Epithelial cell of esophagus (primary cell): ENCODE measurements around the gene ADARB2.

Source experiments
- DNase-seq: peaks from one replicate; pipeline ENCODE4 v3.0.0; 2010; ENCODE audit warnings: low read depth
- H3K4me3 ChIP-seq: 2 replicates; pipeline ENCODE4 v1.5.1; 2011; ENCODE audit warnings: mild to moderate bottlenecking, low read length, control low read depth
- CTCF ChIP-seq: IDR thresholded peaks from 2 replicates; pipeline ENCODE4 v1.5.1; 2011; ENCODE audit warnings: low read depth, mild to moderate bottlenecking, low read length, control low read depth, inconsistent platforms; ENCODE audit not compliant: insufficient read depth; ENCODE audit errors: missing control alignments

ADARB2 gene

GRCh38 chr10:1408651-1409367 is 328.5 kb downstream of the ADARB2 start:
- no peak for DNase-seq
- no peak for TF ChIP-seq CTCF
- H3K4me3 ChIP-seq, result no peak overlapping the region

DNA sequence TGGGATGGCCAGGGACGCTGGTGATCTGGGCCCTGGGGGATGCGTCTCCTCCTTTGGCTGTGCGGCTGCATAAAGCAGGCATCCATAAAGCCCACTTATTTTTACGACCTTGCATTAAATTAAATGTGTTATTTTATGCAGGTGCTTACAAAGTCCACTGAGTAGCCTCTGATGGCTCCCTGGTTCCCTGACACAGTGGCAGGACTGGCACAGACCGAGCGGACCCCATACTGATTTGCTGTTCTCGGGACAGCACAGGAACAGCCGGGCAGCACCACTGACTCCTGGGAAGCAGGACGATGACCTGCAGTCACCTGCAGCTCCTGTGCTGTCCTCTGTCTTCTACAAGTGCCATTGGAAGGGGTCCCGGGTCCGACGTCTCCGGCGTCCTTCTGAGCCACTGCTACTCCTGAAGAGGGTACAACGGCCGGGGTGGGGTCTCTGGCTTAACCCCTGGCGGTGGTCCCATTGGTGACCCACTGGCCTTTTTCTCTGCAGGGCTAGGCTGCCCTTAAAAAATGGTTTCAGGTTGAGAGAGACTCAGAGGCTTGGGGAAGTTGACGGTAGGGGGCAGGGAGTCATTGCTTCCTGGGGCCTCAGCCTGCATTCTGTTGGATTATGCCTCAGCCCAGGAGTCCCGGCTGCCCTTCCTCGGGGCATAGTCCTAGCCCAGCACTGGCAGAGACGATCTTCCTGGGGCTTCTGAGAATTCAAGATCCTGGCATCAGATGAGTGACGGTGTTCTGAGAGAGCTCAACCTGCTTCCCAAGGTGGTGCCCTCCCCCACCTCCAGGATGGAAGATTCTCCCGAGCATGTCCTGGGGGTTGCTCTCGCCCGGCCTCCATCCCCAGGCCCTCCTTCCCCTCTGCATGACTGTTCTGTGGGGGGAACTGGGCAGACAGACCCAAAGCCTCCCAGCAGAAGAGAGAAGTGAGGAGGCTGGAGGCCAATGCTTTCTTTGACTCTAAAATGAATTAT is 330.1 kb downstream of the ADARB2 start:
- no peak for DNase-seq
- no peak for TF ChIP-seq CTCF
- H3K4me3 ChIP-seq, result no peak overlapping the region

- no peak for DNase-seq
- TF ChIP-seq CTCF, result no peak
- H3K4me3 ChIP-seq, result no peak overlapping the region
Measured at GRCh38 chr10:1406132-1406966, 331.0 kb downstream of the ADARB2 start.

DNA sequence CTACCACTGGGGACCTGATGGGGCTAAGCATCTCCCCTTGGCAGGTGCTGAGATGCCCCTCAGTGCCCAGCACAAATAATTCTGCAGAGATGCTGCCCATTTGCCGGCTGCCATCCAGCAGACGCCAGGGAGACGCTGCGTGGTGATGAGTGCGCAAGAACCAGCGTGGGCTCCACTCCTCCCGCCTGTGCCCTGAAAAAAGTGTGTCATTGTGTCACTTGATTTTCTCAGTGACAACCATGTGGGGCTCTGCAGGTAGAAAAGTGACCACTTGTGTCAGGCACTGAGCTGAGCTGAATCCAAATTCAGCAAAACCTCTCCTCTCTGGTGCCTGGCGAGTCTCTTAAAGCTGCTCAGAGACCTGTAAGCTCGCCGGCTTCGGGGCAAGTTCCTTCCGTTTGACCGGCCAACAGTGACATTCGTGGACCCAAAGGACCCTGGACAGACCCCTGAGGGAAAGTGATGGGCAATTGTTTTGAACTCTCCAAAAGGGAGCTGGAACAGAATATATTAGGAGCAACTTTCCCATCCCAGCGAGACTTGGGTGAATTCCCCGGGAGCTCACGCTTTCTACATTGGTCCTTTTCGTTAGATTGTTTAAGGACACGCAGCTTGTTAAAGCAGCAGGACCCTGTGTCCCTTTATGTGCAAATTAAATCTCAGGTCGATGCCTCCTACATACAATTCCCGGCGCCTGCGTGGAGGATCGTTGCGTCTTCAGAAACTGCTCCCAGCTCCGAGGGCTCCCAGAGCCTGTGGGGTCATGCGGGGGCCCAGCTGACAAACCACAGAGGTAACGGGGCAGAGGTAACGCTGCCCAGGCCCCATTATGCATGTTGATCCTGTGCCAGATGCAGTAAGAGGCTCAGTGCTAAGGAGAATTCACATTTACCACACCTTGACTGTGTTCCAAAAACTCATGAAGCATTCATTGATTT is 332.7 kb downstream of the ADARB2 start:
- DNase-seq, result no peak
- no peak overlapping the region for H3K4me3 ChIP-seq
- no peak for TF ChIP-seq CTCF

DNA sequence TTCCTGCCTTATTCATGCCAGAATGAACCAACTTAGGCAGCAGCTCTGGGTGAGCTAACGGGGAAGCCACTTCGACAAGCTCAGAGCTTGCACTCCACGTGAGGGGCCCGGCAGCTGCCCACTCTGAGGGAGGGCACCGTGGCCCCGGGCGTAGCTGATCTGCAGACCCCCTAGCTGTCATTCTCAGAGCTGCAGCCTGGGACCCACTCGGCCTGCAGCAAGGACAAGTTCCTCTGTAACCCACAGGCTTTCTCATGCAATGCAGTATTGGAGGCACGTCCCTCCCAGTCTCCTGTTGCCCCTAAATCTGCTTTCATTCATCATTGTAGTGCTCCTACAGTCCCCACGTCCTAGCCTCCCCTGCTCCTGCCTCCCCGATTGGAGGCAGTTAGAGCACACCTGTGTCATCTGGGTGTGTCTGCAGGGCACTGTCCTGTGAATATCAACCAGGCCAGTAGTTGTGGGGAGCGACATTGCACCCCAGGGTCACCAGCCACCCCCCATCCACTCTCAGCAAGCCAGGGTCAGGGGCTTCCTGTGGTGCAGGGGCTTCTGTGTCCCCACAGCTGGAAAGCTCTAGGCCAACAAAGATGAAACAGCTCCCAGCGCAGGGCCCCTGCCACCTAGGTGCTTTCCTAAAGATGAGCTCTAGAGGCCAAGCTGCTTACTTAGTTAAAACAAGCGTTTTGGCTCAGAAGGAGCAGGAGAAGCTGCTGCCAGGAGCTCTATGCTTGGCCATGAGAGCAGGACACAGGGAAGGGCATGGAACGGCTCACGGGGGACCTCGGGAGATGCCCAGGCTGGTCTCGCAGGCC is 333.6 kb downstream of the ADARB2 start:
- no peak for TF ChIP-seq CTCF
- no peak for DNase-seq
- H3K4me3 ChIP-seq, result no peak overlapping the region
